HG03095 (cell line): ENCODE measurements around the gene CAPS2.
"Not testable (repeated sequence)": the region's sequence is repeated elsewhere in the genome, so short reads cannot be mapped to it uniquely, and the experiment has no call there.

Experiments used
- ATAC-seq: cut with Tn5 transposase; IDR thresholded peaks from one replicate; pipeline ENCODE4 v1.9.1; 2021; ENCODE audit warnings: moderate library complexity; ENCODE audit not compliant: unreplicated experiment

CAPS2 gene

DNA sequence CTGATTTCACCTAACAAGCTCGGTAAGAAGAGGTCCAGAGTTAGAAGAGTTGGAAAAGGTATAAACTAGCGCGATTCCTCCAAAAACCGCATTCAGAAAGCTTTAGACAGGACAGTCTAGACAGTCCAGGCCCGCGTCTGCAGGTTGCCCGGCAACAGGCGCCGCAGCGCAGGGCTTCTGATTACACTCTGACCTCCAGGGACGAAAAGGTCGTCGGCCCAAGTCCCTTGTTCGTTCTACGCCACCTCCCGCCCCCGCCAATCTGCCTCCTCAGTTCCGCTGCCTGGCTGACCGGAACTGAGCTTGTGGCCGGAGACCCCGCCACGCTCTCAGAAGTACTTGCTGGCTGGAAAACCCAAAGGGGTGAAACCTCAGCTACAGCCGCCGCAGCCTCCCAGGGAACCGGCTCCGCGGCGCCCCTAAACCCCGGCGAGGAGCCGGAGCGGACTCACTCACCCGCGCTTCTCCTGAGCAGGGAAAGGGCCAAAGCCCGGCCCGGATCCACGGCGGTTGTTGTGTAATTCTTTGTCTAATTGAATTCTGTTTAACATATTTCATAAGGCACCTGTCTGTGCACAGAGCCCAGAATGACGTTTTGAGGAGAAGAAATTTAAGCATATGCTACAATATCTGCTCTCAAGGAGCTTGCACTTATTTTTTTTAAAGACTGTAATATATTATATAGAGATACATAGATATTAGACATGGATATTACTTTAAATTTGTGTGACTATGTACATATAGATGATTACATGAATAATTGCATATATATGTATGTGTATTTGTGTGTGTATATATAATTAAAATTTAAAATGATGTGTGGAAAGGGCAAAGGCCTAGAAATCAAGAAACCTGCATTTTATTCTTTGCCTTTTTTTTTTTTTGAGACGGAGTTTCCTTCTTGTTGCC, at the start of gene CAPS2:
Gene CAPS2 (minus strand): TSS at position 407 of the 909 bp plus-strand sequence. CDS start 3,826 bp downstream, outside the sequence.
- ATAC-seq = peak; percentile 84

DNA sequence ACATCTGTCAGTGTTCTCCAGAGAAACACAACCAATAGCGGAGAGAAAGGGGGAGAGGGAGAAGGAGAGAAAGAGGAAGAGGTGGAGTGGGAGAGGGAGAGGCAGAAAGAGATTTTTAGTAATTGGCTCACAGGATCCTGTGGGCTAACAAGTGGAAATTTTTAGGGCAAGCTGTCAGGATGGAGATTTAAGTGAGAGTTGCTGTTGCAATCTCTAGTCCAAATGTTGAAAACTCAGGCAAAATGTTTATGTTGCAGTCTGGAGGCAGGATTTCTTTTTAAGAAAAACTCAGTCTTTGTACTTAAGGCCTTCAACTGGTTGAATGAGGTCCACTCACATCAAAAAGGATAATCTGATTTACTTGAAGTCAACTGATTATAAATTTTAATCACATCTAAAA, 48.2 kb upstream of the CAPS2 start:
- ATAC-seq = no peak

DNA sequence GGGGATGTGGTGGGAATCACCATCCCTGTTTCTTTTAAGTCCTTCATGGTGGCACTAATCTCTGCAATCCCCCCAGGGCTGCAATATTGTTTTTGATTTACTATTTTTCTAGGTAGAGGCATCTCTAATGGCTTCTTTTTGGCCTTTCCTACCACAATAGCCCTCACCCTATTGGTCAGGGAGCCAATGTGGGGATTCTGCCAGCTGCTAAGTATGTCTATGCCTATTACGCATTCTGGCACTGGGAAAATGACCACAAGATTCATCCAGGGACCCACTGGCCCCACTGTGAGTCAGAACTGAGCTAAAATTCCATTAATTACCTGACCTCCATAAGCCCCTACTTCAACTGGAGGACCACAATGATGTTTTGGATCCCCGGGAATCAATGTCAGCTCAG, 44.8 kb upstream of the CAPS2 start:
- ATAC-seq = no peak

DNA sequence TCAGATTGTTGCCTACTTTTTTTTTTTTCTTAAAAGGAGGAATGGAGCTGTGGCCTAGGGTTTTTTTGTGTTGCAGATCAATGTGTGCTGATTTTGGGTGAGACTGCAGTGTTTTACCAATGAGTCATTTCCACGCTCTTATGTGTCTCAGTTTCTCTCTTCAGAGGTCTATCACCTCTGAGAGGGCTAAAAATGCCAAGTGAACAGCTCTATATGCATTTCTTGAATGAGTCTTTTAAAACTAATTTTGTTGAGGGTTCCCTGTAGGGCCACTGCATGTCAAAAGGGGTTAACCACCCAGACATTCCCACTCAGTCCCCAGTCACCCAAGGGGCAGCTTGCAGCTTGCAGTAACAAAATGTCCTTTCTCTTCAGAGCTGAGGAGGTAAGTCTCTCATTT, 36.5 kb upstream of the CAPS2 start:
- ATAC-seq = no peak

DNA sequence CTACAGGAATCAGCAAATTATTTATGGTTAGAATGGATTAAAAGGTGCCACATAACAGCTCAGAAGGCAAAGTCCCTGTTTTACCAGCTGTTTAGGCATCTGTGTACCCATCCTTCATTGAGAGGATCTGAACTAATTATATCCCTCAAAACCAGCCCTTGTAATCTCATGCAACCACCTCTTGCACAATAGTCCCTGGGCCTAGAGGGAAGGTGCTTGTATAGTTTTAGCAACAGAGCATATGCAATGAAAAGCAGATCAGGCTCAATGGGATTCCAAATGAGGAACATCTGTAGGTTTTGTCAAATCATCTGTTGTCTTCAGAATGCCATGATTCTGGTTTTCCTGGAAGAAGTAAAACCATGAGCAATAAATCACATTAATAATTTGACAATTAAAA, 34.8 kb upstream of the CAPS2 start:
- ATAC-seq = no peak

DNA sequence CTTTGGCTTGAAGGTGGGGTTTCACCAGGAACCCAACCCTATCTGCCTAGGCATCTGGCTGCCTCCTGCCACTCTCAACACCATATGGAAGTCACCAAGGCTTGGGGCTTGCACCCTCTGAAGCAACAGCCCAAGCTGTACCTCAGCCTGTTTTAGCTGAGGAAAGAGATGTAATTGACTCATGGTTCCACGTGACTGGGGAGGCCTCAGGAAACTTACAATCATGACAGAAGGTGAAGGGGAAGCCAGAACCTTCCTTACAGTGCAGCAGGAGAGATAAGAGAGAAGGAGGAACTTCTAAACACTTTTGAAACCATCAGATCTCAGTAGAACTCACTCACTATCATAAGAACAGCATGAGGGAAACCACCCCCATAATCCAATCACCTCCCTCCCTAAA, 31.3 kb upstream of the CAPS2 start:
- no peak for ATAC-seq

DNA sequence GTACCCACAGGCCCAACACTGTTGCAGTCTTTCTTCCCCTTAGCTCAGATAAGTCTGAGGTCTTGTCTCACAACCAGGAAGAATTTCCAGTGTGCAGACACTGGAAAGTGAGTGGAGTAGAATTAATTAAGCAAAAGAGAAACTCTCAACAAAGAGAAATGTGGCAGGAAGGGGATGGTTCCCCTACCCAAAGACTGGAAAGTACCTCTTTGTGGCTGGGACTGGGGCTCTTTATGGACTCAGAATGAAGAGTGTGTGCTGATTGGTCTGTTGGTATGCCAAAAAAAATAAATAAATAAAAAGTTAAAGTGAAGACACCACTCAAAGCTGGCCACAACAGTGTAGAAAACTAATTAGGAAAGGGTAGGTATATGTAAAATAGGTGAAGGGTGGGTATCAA, 30.8 kb upstream of the CAPS2 start:
- no peak for ATAC-seq

DNA sequence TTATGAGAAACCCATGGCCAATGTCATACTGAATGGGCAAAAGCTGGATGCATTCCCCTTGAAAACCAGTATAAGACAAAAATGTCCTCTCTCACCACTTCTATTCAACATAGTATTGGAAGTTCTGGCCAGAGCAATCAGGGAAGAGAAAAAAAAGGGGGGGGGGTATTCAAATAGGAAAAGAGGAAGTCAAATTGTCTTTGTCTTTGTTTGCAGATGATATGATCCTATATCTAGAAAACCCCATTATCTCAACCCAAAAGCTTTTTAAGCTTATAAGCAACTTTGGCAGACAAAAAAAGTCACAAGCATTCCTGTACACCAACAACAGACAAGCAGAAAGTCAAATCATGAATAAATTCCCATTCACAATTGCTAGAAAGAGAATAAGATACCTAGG, 23.9 kb upstream of the CAPS2 start:
- ATAC-seq = no peak

DNA sequence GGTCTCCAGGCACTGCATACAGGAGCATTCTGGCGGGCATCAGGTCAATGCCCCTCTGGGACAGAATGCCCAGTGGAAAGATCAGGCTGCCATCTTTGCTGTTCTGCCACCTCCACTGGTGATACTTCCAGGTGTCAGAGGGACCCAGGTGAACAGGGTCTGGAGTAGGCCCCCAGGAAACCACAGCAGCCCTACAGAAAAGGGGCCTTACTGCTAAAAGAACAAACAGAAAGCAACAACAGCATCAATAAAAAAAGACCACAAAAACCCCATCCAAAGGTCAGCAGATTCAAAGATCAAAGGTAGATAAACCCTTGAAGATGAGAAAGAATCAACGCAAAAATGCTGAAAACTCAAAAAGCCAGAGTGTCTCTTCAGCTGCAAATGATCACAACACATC, 20.3 kb upstream of the CAPS2 start:
- ATAC-seq = no peak

DNA sequence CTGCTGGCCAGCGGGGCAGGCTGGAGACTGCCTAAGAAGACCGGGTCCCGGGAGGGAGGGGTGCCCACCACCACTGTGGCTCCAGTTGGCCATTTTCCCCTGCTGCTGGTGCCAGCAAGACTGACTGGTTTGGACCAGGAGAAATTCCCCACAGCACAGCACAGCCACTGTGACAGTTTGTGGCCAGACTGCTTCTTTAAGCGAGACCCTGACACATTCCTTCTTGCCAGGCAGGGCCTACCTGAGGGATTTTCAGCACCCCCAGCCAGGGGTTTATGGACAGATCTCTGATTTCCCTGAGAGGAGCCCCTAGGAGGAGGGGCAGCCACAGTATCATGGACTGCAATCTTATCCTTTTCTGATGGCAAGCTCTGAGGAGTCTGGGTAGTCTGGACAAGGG, 19.8 kb upstream of the CAPS2 start:
- ATAC-seq = no peak

DNA sequence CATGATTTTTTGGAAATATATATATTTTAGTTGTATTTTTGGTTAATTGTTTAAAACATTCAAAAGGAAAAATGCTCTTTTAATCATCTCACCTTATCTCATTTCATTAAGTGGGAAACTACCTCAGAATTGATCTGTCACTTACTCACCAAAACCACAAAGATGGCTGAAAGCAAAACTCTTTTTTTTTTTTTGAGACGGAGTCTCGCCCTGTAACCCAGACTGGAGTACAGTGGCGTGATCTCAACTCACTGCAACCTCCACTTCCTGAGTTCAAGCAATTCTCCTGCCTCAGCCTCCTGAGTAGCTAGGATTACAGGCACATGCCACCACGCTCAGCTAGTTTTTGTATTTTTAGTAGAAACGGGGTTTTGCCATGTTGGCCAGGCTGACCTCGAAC, 16.1 kb upstream of the CAPS2 start:
- not testable (repeated sequence) for ATAC-seq

DNA sequence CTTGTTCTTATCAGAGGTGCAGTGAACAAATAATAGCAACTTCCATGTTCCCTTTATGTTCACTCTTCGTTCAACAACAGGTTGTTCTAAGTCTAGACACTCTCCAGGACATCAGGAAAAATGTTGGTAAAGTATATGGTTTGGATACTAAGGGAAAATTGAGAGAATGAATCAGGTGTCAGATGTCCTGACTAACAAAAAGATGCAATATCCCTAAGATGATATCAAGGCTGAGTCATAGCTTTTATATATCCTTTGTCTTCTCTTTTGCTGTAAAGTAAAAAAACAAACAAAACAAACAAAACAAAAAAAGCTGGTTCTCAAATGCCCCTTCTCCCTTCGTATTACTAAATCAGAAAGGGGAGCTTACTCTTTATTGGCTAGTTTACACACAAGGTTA, 15.4 kb upstream of the CAPS2 start:
- no peak for ATAC-seq

DNA sequence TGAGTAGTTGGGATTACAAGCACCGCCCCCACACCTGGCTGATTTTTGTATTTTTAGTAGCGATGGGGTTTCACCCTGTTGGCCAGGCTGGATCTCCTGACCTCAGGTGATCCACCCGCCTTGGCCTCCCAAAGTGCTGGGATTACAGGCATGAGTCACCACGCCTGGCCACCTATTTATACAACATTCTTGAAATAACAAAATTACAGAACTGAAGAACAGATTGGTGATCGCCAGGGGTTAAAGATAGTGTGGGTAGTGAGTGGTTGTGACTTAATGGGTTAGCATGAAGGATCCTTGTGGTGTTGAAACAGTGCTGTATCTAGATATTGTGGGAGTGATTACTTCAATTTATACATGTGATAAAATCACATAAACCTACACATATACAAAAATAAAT, 11.7 kb upstream of the CAPS2 start:
- no peak for ATAC-seq

DNA sequence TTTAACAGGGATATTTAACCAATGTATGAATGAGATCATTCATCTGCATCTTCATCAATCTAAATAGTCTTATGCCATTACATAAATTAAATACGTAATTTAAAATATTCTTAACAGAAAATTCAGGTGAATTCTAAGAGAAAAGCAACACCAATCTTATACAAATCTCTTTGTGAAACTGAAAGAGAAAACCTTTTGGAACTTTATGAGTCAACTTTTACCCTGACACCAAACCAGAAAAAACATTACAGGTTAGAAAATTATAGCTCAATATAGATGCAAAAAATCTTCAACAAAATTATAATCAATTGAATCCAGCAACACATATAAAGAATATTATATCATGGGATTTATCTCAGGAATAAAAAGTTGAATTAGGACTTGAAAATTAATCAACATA, 7.8 kb upstream of the CAPS2 start:
- peak; percentile 58 for ATAC-seq

DNA sequence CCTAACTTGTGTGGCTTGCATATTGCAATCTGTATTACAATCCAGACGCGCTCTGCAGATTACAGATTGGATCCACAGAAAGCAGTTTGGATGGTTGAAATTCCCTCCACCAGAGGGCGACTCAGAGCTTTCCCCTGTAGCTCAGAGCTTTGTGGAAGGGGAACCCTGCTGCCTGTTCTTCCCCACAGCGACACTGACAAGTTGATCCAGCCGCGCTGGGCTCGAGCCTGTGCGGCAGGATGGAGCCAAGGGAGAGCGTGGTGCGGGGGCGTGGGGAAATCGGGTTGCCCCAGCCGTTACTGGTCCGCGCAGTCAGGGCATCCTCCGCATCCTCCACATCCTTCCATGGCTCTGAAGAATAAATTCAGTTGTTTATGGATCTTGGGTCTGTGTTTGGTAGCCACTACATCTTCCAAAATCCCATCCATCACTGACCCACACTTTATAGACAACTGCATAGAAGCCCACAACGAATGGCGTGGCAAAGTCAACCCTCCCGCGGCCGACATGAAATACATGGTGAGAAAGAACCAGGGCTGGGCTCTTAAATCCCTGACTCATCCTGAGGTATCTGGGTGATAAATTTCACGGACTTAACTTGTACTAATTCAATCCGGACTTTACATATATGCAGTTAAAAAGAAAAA, 4.4 kb upstream of the CAPS2 start, which contains the start of gene GLIPR1L1:
Gene GLIPR1L1 (plus strand): TSS at position 287 of the 647 bp plus-strand sequence. CDS start 59 bp downstream, at position 346.
- ATAC-seq = peak; percentile 55

DNA sequence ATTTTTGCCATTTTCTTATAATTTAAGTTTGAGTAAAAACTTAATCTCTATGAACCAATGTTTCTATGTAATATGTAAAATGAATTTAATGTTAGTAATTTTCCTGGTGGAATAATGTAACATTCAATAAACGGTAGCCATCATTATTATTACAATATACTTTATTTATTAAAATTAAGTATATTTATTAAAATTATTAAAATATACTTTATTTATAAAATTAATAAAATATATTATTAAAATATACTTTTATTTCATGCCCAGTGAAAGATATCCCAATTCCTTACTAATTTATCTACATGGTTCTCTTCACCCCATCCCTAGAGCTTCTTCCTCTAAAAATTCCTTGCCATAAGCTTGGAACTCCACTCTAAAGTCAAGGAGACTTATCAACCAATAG, 2.5 kb downstream of the CAPS2 start:
- ATAC-seq = no peak

DNA sequence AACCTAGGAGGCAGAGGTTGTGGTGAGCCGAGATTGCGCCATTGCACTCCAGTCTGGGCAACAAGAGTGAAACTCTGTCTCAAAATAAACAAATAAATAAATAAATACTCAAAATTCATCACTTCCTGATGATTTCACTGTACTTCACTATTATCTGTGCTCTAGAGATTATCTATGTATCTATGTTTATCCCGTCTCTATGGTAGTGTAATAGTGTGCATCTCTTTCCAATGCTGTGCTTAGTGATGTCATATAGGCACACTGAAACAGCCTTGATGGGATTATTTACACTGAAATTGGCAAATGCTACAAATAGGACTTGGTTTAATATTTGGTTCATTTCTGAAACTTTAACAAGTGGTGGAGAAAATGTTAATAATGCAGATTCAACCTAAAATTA, 6.5 kb downstream of the CAPS2 start:
- ATAC-seq = no peak

DNA sequence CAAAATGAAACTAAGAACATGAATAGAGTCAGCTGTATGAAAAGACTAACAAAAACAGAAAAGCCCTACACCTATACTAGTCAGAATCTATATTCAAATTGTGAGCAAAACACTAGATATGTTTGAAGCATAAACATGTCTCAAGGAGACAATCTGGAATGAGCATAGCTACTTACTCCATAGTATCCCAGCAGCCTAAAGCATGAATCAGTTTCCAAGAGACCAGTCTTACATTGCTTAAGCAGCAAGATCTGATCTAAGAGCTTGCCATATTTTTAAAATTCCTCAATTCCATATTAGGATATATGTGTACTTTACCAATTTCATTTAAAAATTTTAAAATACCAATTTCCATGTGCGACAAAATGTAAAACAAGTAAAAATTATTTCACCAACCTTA, 7.7 kb downstream of the CAPS2 start:
- ATAC-seq = no peak

DNA sequence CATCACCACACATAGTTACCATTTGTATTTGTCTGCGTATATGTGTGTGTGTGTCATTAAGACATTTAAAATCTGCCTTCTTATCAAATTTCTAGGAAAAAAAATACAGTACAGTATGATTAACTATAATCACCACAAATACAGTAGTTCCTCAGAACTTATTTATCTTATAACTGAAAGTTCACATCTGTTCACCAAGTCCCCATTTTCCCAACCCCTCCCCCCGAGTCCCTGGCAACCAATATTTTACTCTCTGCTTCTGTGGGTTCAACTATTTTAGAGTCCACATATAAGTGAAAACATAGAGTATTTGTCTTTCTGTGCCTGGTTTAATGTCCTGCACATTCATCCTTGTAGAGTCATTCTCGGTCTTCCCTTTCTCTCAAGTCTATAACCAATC, 12.3 kb downstream of the CAPS2 start:
- no peak for ATAC-seq

DNA sequence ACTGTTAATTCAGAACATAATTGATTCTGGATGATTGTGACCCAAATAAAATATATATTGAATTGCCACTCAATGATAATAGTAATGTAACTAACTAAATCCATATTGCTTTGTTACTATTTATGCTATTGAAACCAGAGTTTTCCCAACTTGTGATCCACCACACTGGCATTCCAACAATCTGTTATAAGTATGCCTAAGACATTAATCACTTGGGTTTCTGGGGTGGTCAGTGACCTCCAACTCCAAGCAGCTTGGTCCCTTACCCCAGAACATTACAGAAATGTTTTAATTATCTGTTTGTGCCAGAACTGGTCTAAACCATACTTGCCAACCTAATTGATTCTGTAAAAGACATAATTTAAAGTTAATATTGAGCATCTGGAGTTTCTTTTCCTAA, 14.6 kb downstream of the CAPS2 start:
- no peak for ATAC-seq

DNA sequence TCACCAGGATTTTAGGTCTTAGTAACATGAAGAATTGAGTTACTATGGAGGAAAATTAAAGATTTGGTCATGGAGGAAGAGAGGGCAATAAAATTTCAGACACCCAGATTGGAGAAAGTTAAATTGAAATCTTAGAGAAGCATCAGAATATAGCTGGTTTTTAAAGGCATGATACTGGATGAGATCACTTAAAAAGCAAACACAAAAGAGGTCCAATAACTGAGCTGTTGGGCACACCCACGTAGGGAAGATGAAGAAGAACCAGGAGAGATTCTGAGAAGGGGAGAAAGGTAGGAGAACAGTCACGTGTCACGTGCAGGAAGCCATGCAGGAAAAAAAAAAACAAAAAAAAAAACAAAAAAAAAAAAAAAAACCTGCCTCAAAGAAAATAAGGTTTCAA, 18.8 kb downstream of the CAPS2 start:
- ATAC-seq = no peak

DNA sequence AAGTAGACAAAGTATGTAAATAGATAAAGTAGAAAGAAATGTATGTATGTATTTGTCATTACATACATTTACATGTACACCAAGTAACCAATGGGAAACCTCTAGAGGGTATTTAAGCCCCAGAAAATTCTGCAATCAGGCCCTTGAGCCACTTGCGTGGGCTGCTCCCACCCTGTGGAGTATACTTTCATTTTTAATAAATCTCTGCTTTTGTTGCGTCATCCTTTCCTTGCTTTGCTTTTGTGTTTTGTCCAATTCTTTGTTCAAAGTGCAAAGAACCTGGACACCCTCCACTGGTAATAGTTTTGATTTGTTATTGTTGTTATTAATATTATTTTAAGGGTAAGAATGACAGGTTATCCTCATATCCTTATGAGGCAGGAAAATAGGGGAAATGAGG, 21.8 kb downstream of the CAPS2 start:
- ATAC-seq = no peak
